Stimulated activated naive CD8-positive, alpha-beta T cell treated with anti-CD3 and anti-CD28 coated beads, Interleukin-15, Interleukin-2, amounts not matched to agents 100 U/mL and 50 U/mL, for 24 hours (primary cell): Measurements from ENCODE around the gene LRRC28.

Source experiments
- ATAC-seq: fragments of 150-1000 bp; cut with Tn5 transposase; one replicate; pipeline ENCODE4 v1.10.0; 2021
- DNase-seq: peaks from one replicate; pipeline ENCODE4 v3.0.0; 2021

The LRRC28 gene

DNA sequence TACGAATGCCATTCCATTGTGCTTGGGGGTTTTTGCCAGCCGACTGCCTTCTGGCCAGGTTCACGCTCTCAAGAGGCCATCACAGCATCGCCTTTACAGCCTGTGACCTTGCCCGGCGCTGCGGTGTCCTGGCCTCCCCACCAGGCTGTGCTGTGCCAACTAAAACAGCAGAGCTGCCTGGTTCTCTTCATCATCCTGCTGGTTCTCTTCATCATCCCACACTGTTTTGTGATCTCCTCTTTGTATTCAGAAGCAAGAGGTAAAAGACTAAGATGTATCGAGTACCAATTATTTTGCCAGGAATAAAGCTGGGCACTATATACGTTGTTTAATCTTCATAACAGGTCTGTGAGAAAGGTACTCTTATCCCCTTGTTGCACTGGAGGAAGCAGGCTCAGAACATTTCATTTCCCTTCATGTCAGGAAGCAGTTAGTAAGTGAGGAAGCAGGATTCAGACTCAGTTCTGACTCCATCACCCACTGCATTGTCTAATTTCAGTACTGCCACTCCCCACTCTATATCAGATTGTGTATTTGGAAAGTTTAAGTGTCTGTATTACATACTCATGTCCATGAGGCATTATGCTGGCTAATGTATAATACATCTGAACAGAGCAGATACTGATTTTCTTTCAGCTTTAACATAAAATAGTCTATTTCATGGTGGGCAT is 92.7 kb downstream of the LRRC28 start:
- peak; percentile 47 for DNase-seq
- peak; percentile 81 for ATAC-seq

DNA sequence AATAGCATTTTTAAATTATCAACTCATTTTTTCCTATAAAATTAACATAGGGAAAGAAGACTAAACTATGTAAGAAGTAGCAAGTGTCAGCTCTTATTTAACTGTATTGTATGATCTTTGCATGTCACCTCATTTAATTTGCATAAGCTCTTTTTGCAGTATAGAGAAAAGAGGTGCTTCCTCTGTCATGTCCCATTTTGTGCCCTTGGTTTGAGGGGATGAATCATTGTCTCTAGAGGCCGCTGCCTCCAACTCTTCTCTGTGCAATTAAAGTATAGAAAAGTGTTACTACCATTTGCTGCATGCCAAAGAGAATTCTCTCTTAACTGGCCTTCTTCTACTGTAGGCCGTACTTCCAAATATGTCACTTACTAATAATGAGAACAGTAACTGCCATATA is 93.4 kb downstream of the LRRC28 start:
- ATAC-seq (peak; percentile 14), DNase-seq (no peak)

DNA sequence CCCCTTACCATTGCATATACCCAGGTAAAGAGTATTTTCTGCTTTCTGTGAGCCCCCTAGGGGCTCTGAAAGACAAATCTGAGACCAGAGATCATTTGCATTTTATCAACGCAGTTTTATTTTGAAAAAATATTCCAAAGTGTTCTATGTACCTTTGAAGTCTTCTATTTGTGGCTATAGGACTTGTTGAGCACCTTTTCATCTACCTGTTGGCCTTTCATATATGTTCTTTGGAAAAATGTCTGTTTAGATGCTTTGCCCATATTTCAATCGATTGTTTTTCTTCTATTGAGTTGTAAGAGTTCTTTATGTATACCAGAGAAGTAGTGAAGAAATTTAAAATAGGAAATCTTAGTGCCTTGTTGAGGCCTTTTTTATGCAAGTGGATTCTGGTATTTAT is 94.0 kb downstream of the LRRC28 start:
- ATAC-seq, result no peak
- DNase-seq, result no peak

DNA sequence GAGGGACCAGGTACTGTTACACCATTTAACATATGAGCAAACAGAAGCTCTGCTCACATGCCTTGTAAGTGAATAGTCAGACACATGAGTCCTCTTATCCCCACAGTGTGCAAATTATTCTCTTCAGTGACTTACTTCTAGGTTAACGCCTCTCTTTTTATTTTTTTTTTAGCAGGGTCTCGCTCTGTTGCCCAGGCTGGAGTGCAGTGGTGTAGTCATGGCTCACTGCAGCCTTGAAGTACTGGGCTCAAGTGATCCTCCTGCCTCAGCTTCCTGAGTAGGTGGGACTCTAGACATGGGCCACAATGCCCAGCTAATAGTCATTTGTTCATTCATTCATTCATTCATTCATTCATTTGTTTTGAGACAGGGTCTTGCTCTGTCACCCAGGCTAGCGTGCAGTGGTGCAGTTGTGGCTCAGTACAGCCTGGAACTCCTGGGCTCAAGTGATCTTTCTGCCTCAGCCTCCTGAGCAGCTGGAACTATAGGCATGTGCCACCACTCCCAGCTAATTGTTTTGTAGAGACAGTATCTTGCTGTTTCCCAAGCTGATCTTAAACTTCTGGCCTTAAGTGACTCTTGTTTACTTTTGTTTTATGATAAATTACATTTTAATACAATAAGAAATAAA is 94.7 kb downstream of the LRRC28 start:
- ATAC-seq, result no peak
- no peak for DNase-seq

DNA sequence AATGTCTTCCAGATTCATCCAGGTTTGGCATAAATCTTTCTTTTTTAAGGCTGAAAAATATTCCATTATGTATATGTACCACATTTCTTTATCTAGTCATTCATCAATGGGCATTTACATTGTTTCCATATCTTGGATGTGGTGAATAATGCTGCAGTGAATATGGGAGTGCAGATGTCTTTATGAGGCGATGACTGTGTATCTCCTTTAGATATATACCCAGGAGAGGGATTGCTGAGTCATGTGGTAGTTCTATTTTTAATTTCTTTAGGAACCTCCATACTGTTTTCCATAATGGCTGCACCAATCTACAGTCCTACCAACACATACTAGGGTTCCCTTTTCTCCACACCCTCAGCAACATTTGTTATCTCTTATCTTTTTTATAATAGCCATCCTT is 96.3 kb downstream of the LRRC28 start:
- no peak for DNase-seq
- ATAC-seq, result no peak

DNA sequence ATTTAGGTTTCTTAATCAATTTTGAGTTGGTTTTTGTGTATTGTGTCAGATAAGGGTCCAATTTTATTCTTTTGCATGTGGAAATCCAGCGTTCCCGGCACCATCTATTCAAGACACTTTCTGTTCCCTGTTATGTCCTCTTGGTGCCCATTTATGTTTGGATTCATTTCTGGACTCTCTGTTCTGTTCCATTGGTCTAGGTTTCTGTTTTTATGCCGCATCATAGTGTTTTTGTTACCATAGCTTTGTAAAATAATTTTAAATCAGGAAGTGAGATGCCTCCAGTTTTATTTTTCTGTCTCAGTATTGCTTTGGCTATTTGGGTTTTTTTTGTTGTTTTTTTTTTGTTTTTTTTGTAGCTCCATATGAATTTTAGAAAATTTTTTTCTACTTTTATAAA is 97.1 kb downstream of the LRRC28 start:
- ATAC-seq, result no peak
- DNase-seq, result no peak

DNA sequence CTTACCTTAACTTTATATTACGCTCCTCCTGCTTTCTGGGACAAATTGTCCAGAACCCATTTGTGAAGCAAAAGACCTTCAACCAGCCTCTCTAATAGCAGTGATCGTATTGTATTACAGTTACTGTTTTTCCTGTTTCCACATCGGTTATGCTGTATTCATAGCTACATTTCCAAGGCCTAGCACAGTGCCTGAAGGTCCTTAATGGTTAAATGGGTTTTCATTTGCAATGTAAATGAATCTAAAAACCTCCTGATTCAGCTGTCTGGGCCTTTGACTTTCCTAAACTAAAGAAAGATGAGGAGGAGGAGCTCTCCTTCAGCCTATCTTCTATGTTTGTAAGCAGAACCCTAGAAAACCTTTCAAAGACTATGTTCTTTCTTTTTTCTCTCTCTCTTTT is 99.1 kb downstream of the LRRC28 start:
- no peak for DNase-seq
- no peak for ATAC-seq

DNA sequence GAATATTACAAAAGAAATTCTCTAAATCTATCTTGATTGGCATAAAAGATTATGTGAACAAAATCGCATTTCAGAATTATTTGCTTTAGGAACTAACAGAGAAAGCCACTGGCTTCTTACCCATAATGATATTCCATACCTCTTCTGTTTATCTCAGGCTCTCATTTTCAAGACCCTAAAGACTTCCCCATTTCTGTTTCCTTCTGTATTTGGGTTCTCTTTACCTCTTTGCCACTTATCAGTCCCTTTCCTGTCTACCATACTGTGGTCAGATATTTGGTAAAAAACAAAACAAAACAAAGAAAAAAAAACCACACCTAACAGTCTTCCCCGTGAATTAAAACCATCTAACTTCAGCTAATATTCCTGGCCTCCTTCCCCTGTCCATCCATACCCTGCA is 108.5 kb downstream of the LRRC28 start:
- no peak for ATAC-seq
- DNase-seq, result no peak

DNA sequence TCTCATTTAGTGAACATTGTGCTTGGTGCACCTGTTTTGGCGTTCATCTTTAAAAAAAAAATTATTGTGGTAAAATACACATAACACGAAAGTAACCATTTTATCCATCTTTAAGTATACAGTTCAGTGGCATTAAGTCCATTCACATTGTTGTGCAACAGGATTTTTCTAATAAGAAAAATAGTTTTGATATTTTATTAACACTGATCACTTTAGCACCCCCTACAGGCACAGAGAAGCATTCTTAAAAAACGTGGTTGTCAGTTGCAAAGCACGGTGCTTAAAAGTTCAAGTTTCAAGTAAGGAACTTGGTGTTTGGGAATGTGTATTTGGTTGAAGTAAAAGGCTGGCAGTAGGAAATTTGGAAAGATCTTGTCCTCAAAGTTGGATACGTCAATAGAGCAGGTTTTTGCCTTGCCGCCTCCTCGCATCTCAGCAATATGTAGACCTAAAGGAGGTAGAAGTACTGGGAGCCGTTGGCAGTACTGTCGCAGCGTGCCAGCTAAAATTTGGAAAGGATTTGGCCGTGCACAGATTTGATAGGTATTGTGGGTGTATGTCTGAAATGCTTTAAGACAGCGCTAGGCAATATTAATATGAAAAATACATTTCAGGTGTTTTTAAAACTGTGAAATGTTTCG is 110.4 kb downstream of the LRRC28 start:
- ATAC-seq, result no peak
- no peak for DNase-seq

DNA sequence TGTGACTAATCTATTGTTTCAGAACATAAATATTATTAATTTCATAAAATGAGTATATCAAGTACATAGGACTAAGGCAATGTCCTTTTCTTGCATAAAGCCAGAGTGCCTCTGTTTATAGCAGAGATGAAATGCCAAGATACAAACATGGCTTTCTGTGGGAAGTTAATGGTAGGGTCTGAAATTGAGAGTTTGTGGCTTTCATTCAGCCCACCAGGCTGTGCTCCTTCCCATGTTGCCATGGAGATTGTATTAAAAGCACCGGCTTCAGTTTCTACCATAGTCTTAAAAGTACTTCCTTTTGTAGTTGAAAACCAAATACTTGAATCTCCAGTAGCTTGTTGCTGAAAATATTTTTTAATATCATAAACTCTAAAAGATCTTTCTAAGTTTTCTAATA is 114.0 kb downstream of the LRRC28 start:
- ATAC-seq (peak; percentile 90), DNase-seq (no peak)

DNA sequence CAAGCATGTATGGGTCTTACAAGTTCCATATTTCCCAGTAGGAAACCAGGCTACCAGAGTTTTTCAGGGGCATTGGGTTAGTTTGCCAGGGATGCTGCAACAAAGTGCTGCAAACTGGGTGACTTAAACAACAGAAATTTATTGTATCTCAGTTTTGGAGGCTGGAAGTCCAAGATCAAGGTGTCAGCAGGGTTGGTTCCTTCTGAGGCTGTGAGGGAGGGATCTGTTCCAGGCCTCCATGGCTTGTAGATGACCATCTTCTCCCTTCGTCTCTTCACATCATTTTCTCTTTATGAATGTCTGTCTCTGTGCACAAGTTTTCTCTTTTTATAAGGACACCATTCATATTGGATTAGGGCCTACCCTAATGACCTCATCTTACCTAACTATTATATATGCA is 114.7 kb downstream of the LRRC28 start:
- ATAC-seq (no peak), DNase-seq (no peak)

DNA sequence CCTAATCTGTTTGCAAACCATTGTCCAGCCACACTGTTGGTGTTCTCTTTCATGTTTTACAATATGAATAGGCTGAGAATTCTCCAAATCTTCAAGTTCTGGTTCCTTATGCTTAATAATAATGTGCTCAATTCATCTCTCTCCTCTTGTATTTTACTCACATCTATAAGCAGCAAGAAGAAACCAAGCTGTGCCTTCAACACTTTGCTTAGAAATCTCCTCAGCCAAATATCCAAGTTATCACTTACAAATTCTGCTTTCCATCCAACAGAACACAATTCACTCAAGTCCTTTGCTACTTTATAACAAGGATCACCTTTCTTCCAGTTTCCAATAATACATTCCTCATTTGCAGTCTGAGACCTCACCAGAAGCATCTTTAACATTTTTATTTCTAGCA is 117.5 kb downstream of the LRRC28 start:
- DNase-seq, result no peak
- ATAC-seq, result no peak

DNA sequence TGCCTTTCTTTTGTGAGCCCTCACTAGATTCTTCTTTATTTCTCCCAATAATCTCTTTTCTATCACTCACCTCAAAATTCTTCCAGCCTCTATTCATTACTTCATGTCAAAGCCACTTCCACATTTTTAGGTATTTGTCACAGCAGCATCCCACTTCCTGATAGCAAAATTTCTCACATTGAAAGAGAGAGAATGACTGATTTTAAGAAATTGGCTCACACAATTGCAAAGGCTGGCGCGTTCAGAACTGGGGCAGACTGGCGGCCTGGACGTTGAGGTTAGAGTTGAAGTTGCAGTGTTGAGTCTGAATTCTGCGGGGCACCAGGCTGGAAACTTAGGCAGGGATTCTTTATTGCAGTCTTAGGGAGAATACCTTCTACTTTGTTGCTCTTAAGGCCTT is 117.9 kb downstream of the LRRC28 start:
- ATAC-seq, result no peak

DNA sequence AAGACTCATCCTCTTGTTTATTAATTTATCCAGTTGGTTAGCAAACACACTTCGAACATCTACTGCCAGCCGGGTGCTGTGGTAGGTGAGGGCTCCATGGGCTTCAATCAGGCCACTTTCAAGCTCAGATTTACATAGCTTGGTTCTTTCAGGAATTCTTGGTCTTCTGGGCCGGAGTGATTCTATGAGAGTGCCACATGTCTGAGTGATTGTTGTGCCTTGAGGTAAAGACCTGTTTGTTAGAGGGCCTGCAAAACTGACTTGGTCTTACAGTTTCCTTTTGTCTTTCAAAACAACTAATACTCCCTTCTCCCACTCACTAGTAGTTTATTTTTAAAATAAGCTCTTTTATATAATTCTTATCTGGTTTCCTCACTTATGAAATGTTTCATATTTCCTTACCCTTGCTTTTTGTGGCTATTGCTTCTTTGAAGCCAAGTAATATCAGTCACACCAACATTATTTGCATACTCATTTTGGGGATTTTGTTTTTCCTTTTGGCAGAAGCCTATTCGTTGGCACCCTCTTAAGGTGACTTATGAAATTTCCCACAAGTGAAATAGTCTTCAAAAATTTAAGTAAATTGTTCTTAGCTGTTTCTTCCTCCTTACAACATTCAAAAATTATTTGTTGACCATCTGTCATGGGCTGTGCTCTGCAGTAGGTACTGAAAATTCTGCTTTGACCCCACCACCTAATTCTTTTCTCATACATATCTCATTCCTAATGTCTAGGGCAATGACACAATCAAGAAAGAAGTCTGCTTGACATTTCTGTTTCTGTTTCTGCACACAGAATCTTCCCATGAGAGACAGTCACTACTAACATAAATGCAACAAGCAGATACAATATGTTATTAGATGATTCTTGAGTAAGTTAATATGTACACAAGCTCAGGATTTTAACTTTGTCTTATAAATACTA is 120.2 kb downstream of the LRRC28 start:
- DNase-seq (no peak), ATAC-seq (peak; percentile 89)

More for the DNA sequence above, 117.9 kb downstream of the LRRC28 start:
- no peak for DNase-seq

DNA sequence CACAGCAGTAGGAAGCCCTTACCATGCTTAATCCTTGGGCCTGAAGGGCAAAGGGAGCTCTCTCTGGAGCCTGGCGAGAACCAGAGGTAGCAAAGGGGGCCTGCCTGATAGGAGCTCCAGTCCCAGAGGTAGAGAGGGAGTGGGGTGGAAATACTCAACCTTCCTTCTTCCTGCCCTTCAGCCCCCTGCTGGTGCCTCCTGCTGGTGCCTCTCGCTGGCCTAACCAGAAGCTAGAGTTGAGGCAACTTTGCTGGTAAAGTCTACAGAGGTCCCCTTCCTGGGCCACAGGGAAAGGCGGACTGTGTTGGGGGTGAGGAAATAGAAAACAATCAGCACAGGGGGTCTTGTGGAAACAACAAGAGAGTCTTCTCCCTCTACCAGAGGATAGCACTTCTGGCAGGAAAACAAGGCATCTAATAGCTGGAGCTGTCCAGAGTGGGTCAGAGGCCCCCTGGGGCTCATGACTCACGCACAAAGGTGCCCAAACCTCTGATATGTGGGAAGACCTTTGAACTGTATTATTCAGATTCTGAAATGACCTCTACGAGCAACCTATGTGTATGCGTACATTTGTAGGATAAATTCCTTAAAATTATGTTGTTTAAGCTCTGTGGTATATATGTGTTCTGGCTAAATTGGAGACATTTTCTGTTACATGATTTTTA is 133.9 kb downstream of the LRRC28 start:
- ATAC-seq (no peak), DNase-seq (no peak)

DNA sequence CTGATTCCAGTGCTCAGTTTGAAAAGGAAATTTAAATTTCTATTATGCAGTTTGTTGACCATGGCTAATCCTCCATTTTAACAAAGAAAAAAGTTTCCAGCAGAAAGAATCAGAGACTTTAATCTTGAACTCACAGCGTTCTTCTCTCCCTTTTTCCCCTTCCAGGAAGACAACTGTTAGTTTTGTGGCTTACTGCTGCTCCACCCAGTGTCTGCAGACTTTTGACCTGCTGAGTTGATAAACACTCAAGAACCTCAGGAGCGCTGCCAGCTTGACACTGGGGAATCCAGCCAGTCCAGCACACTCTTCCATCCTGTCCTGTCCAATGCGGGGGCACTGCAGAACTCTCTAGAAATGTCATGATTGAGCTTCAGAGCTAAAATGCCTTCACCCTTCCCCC is 134.6 kb downstream of the LRRC28 start:
- ATAC-seq (no peak), DNase-seq (no peak)

DNA sequence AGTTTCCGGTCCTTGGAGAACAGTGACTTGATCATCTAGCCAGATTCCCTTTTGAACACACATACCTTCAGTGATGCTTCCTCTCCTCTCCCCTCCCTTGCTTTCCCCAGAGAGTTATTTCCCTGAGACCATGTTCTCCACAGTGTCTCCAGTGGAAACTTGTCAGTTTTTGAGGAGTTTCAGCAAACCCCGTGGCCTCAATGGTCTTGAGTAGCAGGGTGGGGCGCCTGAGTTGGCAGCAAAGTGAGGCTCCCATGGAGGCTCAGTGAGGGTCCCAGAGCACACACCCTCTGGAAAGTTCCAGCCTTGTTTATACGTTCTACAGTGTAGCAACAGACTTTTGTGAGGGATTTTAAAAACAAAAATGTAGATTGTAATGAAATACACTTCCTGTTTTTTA is 135.1 kb downstream of the LRRC28 start:
- ATAC-seq (no peak), DNase-seq (no peak)

DNA sequence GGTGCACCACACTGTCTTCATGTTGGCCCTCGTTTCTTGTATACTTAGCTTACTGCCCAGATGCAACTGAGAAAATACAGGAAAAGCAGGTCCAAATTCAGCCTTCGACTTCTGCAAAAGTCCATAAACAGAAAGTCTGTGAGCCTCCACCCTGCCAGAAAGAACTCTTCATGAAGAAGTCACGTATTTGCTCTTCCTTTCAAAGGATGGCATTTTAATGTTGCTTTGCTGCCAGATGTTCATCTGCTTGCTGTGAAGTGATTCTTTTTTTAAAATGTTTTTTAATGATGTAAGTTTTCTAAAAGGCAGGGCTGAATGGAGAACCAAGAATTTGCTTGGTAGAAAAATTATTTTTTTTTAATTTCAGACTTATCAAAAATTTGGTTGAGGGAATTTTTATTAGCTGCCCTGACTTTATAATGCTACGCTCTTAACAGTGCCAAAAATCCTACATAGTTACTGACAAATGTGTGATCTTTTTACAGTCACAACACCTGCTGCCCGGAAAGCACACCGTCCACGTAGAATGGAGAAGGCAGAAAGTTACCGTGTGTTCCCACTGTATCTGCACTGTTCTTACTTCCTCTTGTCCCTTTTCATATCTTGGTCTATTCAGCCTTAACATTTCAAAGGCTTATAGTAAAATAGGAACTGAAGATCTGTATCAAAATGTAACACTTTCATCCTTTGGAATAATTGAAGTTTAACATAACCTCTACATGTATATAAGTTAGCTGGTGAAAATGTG is 136.3 kb downstream of the LRRC28 start:
- no peak for DNase-seq
- ATAC-seq, result no peak

DNA sequence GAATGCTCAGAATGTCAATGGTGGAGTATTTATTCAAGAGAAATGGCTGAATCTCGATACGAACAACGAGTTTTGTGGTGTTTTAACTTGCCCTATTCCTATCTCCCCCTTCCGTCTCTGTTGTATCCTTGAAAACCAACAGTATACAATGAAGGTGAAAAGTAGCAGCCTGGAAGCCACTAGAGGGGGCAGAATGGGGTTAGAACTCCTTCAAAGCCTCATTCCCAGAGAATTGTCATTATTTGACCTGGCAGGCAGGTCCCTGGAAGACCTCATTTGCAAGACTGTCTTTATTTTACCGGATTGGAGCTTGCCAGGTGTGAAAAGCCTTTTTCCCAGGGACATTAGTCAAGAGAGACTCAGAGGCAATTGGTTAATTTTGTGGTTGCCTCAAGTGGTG is 139.4 kb downstream of the LRRC28 start:
- ATAC-seq, result no peak
- DNase-seq, result no peak

DNA sequence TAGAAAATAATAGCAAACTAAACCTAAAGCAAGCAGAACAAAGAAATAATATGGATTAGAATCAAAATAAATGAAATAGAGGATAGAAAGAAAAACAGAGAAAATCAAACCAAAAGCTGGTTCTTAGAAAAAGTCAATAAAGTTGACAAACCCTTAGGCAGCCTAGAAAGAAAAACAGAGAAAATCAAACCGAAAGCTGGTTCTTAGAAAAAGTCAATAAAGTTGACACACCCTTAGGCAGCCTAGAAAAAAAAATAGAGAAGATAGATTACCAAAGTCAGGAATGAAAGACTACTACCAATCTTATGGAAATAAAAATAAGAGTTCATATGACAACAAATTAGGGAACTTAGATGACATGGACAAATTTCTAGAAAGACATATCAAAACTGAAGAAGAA is 142.4 kb downstream of the LRRC28 start:
- no peak for DNase-seq

DNA sequence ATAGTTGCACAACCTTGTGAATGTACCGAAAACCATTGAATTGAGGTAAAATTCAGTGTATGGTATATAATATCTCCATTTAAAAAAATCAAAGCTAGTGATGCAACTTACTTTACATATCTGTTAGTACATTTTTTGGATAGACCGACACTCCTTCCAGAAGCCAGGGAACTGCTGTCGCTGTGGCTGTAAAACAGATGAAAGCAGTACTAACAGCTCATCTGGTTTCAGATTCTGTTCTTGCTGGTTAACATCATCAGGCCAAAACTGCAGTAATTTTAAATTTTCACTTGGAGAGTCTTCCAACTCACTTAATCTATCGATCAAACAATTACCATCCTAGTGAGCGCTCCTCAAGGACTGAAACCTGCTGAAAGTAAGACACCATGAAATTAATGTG is 145.1 kb downstream of the LRRC28 start:
- DNase-seq (no peak), ATAC-seq (no peak)

More for the DNA sequence above, 142.4 kb downstream of the LRRC28 start:
- ATAC-seq, result no peak
